ENCODE results near the gene ANKRD23.

ANKRD23 gene

DNA sequence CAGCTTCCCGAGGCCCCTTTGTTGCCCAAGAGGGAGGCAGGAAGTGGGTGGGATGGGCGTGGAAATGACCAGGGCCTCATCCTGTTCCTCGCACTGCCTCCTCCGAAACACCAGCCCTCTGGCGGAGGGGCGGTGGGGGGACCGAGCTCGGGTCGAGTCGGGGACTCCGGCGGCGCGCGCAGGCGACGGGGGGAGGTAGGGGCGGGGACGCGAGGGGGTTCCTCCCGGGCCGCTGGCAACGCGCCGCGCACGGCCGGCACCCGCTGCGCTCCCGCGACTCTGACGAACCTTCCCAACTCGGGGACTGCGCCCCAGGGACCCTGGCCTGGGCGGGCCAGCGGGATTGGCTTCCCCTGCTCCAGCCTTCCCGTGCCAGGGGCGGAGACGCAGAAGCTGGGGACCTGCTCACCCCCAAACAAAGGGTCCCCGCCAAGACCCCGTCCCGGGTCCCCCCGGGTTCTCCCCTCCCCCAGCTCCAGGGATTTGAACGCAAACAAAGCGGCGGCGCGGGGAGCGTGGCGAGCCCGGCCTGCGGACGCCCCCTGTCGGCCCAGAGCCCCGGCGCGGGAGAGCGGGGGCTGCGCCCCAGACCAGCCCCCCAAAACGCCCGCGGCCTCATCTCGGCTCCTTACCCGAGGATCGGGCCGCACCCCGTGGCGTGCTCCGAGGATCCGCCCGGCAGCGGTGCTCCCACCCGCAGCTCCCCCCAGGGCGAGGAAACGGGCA is 24.9 kb upstream of the ANKRD23 start:
- H3K27me3 ChIP-seq (ENCODE audit: insufficient read depth, poor library complexity, severe bottlenecking) = no peaks in the 10 kb centered on the region
- peak; percentile 81 for TF ChIP-seq CTCF (IDR thresholded peaks at IDR 0.05; ENCODE audit: poor library complexity, severe bottlenecking)
- ATAC-seq (ENCODE audit: low read depth) (peak; percentile 79), DNase-seq (ENCODE audit: low spot score) (peak; percentile 90)
- H3K27ac ChIP-seq (ENCODE audit: poor library complexity, severe bottlenecking) = peak overlapping the region; percentile 78
- peaks cover 12% of the 10 kb centered on the region for H3K4me1 ChIP-seq (ENCODE audit: insufficient read depth, poor library complexity, severe bottlenecking)
- H3K4me3 ChIP-seq (ENCODE audit: severe bottlenecking) = peak overlapping the region; percentile 90
- no peaks in the 10 kb centered on the region for H3K9me3 ChIP-seq (ENCODE audit: severe bottlenecking)
- H3K36me3 ChIP-seq (ENCODE audit: low read depth) = peaks cover 40% of the 10 kb centered on the region

GRCh38 chr2:96867756-96868554 is 24.1 kb upstream of the ANKRD23 start:
- no peak for DNase-seq (ENCODE audit: low spot score)
- peaks cover 4% of the 10 kb centered on the region for H3K4me1 ChIP-seq (ENCODE audit: insufficient read depth, poor library complexity, severe bottlenecking)
- ATAC-seq (ENCODE audit: low read depth) = peak; percentile 6; the same call in 2 of the 3 replicates
- H3K4me3 ChIP-seq (ENCODE audit: severe bottlenecking) = peak overlapping the region; percentile 90
- peak overlapping the region; percentile 78 for H3K27ac ChIP-seq (ENCODE audit: poor library complexity, severe bottlenecking)
- no peak for TF ChIP-seq CTCF (IDR thresholded peaks at IDR 0.05; ENCODE audit: poor library complexity, severe bottlenecking)
- peaks cover 47% of the 10 kb centered on the region for H3K36me3 ChIP-seq (ENCODE audit: low read depth)
- no peaks in the 10 kb centered on the region for H3K27me3 ChIP-seq (ENCODE audit: insufficient read depth, poor library complexity, severe bottlenecking)
- no peaks in the 10 kb centered on the region for H3K9me3 ChIP-seq (ENCODE audit: severe bottlenecking)

- no peaks in the 10 kb centered on the region for H3K27me3 ChIP-seq (ENCODE audit: insufficient read depth, poor library complexity, severe bottlenecking)
- no peak for ATAC-seq (ENCODE audit: low read depth)
- no peak for DNase-seq (ENCODE audit: low spot score)
- peak overlapping the region; percentile 78 for H3K27ac ChIP-seq (ENCODE audit: poor library complexity, severe bottlenecking)
- H3K4me3 ChIP-seq (ENCODE audit: severe bottlenecking) = peak overlapping the region; percentile 90
- peaks cover 54% of the 10 kb centered on the region for H3K36me3 ChIP-seq (ENCODE audit: low read depth)
- H3K9me3 ChIP-seq (ENCODE audit: severe bottlenecking) = no peaks in the 10 kb centered on the region
- TF ChIP-seq CTCF (IDR thresholded peaks at IDR 0.05; ENCODE audit: poor library complexity, severe bottlenecking) = no peak
- H3K4me1 ChIP-seq (ENCODE audit: insufficient read depth, poor library complexity, severe bottlenecking) = no peaks in the 10 kb centered on the region
Observed at GRCh38 chr2:96866986-96867755, 23.4 kb upstream of the ANKRD23 start.

GRCh38 chr2:96866586-96866985 is 22.8 kb upstream of the ANKRD23 start:
- ATAC-seq (ENCODE audit: low read depth) = no peak
- Histone ChIP-seq H3K36me3 (ENCODE audit: low read depth) (peaks cover 58% of the 10 kb centered on the region), H3K9me3 (ENCODE audit: severe bottlenecking) (no peaks in the 10 kb centered on the region), H3K4me1 (ENCODE audit: insufficient read depth, poor library complexity, severe bottlenecking) (no peaks in the 10 kb centered on the region), H3K4me3 (ENCODE audit: severe bottlenecking) (no peak overlapping the region), H3K27me3 (ENCODE audit: insufficient read depth, poor library complexity, severe bottlenecking) (no peaks in the 10 kb centered on the region), H3K27ac (ENCODE audit: poor library complexity, severe bottlenecking) (no peak overlapping the region)
- TF ChIP-seq CTCF (IDR thresholded peaks at IDR 0.05; ENCODE audit: poor library complexity, severe bottlenecking) = no peak
- no peak for DNase-seq (ENCODE audit: low spot score)

Data from RWPE2 (cell line).